IPS-NIHi7 (cell line): Measurements from ENCODE around the gene CD300A.

Experiments
- DNase-seq: peaks from one replicate; pipeline ENCODE4 v3.0.0; 2012; ENCODE audit warnings: mixed read lengths; ENCODE audit errors: extremely low spot score

The CD300A gene

GRCh38 chr17:74454197-74455024, 12.0 kb upstream of the CD300A start:
- DNase-seq = no peak

DNA sequence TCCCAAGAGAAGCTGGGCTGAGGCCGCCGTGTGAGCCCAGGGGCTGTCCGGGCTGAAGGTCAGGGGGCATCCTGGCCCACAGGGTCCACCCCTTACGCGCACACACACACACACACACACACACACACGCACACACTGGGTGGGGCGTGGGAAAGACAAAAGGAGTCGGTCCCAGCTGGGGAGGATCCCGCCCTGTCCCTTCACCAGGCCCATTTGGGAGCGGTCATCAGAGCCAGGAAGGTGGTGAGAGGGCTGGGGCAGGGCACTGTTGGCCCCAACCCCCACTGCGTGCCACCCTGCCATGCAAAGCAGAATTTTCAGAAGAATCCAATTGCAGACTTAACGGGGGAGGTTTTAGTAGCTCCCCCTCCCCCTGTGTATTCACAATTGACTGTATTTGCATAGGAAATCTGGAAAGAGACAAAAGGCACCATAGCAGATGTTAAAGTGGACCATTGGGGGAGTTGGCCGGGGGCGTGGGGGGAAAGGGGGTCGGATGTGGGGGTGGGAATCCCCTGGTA, 11.3 kb upstream of the CD300A start:
- DNase-seq = no peak

DNA sequence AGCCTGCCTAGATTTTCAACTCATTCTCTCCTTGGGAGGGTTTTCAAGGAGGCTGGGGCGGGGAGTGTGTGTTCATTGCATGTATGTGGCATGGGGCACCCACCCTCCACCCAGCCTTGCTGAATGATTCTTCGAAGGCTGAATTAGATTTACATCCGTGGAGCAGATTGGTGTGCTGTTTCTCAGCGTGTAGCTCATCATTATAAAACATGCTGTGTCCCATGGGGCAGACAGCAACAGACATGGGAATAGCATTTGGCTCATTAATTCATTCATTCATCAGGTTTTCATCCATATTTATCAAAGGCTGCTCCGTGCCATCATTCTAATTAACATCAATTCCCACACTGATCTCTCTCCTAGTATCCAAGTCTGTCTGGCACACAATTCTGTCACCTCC, 10.6 kb upstream of the CD300A start:
- DNase-seq = no peak

DNA sequence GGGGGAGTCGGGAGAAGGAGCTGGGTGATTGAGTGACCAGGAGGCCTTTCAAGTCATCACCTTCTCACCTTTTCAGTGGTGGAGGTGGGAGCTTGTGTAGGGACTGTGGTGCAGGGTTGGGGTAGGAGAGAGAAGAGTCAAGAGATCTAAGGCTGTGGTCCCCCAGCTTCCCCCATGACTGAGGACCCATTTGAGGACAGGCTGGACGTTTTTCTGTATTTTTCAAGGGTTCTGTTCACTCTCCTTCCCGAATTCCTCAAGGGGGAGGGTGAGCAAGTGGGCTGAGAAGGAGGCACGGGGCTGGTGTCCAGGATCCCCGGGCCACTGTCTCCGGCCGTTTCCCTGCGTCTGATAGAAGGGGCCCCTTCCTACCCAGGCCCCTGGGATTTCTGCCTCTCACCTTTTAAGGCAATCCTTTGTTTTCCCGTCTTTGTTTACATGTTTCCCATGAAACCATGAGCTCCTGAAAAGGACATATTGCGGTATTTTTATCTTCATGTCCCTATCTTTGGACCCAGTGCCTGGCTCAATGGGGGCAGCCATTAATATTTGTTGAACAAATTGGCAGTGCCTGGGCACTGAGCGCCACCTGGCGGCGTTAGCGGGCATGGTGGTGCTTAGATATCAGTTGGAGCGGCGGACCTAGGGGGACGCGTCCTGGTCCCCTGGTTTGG, 9.2 kb upstream of the CD300A start:
- peak; percentile 76 for DNase-seq

GRCh38 chr17:74457820-74458166, 8.6 kb upstream of the CD300A start:
- DNase-seq = no peak

DNA sequence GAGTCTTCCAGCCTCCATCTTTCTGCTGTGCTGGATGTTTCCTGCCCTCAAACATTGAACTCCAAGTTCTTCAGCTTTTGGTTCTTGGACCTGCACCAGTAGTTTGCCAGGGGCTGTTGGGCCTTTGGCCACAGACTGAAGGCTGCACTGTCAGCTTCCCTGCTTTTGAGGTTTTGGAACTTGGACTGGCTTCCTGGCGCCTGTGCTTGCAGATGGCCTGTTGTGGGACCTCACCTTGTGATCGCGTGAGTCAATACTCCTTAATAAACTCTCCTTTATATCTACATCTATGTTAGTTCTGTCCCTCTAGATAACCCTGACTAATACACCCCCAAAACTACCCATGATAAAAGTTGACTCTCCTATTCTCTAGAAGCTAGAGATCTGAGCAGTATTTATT, 7.6 kb upstream of the CD300A start:
- DNase-seq = no peak

DNA sequence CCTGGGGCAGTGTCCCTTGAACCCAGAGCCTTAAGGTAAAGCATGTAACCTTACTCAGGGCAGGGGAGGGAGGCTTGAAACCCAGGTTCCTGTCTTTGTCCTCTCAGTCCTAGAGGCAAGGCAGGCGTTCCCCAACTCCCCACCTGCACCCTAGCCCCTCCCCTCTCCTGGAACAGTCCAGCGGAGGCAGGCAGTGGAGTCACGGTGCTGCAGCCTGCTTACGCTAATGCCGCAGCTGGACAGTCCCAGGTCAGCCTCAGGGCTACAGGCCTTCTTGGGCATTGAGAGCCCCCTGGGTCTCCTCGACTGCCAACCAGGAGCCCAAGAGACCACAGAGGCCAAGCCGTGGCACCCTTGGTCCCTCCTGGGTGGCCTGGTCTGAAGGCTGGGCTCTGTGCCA, 6.8 kb upstream of the CD300A start:
- no peak for DNase-seq

- no peak for DNase-seq
Measured at GRCh38 chr17:74460241-74460640, 6.2 kb upstream of the CD300A start.

DNA sequence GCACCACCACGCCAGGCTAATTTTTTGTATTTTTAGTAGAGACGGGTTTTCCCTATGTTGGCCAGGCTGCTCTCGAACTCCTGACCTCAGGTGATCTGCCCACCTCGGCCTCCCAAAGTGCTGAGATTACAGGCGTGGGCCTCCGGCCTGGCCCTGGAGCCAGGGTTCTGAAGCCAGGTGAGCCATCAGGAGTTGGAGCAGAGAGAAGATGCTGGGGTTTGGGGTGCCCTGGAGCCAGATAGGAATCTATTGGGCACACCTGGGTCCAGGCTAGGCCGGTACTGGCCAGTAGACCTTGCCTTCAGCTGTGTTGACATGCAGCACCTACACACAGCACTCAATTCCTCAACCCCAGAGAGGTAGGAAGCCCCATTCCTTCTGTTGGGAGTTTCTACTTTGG, 5.4 kb upstream of the CD300A start:
- no peak for DNase-seq

GRCh38 chr17:74461611-74462010, 4.8 kb upstream of the CD300A start:
- no peak for DNase-seq

DNA sequence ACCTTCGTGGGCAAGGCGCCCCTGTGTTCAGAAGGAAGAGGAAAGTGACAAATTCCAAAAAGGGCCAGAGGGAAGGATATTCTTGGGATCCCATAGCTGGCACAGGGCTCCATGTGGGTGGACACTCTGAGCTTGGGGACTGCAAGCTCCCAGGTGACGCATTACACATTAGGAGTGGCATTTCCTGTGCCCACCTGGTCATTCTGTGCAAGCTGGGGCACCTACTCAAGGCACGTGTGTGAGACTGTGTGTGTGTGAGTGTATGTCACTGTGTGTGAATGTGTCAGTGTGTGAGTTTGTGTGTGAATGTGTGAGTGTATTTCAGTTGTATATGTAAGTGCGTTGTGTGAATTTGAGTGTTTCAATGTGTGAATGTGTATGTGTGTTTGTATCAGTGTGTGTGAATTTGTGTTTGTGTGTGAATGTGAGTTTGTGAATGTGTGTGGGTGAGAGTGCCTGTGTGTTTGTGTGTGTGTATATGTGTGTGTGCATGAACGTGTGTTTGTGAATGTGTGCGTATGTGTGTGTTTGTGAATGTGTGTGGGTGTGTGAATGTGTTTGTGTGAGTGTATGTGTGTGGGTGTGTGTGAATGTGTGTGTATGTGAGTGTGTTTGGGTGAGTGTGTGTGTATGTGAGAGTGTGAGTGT, 1.6 kb upstream of the CD300A start:
- DNase-seq = no peak

- no peak for DNase-seq
Measured at GRCh38 chr17:74465378-74466110, 890 bp upstream of the CD300A start.

DNA sequence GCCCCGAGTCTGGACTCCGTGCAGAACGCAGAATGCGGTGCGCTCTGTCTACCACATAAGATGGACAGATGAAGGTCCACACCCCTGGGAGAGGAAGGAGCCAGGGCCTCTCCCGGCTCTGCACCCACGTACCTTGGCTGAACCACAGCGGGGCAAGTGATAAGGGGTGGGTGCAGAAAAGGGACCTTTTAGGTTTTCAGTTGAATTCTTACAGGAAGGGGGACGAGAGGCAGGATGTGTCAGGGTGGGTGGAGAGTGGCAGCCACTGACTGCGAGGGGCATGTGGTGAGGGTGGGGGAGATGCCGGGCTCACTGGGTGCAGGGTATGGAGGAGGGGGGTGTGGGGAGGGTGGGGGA, 372 bp downstream of the CD300A start:
- no peak for DNase-seq

DNA sequence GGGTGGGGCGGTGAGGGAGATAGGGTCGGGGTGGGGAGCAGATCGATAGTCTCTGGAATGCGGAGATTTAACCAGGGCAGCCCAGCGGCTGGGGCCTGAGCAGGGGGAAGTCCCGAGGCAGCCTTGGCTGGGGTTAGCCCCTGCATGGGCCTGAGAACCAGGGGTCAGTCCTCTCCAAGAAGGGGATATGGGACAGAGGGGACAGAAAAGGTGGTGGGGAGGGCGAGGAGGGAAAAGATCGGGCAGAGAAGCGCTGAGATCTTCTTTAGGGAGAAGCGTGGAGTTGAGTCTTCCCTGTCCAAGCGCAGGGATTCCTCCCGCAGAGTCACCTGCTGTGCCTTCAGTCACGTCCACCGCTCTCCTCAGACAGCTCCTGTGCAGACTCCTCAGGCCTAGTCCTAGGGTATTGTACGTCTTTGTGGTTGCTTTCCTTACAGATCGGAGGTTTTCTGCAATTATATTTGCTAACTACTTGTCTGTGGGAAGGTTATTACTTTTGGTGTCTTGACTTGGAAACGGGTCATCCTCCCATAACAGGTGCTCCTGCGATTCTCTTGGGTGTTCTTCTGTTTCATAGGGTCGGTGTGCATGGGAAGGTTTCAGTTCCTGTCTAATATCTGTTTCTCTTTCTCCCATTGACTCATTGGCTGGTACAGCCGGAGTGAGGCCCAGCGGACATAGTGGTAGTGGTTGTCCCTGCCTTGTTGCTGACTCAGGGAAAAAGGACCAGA, 952 bp downstream of the CD300A start:
- peak; percentile 44 for DNase-seq

DNA sequence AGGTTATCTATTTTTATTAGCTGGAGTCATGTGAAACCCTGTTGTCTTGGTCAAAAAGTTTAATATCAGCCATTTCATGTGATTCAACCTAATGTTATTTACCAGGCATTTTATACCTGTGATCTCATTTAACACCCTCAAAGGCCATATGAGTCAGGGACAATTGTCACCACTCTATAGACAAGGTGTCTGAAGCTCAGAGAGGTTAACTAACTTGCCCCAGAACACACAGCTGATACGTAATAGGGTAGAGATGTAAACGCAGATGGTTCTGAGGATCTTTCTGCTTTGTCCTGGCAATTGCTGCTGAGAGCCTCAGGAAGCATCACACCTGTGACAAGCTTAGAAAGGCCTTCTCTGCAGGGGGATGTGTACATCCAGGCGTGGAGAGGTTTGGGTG, 4.9 kb downstream of the CD300A start:
- DNase-seq = no peak

- no peak for DNase-seq
Measured at GRCh38 chr17:74472890-74473289, 6.5 kb downstream of the CD300A start.

- no peak for DNase-seq
Measured at GRCh38 chr17:74473294-74473693, 6.9 kb downstream of the CD300A start.

DNA sequence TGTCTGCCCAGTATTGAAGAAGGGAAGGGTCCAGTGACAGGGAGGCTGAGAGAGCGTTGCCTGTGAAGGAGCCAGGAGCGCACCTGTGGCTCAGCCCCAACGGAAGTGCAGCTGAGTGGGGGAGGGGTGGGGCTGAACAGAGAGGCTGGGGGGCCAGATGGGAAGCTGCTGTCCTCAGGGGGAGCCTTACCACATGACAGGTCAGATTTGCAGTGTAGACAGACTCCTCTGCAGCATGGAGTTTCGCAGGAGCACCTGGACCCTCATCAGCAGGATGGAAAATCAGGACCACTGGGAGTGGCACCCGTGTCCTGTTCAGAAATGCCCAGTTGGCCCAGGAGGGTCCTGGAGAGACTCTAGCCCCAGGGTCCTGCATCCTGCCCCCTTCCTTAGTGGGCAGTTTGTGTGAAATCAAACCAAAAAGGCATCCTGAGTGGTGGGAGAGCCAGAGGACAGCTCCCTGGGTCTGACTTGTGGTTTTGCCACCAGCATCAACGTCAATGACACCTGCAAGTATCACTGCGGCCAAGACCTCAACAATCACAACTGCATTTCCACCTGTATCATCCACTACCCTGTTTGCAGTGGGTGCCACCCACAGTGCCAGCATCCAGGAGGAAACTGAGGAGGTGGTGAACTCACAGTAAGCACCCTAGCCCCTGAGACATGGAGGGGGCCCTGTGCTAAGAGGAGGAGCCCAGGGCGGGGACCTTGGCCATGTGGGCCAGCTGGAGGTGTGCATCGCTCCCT, 7.8 kb downstream of the CD300A start:
- no peak for DNase-seq

- no peak for DNase-seq
Measured at GRCh38 chr17:74475189-74475588, 8.8 kb downstream of the CD300A start.

GRCh38 chr17:74477411-74477810, 11.0 kb downstream of the CD300A start:
- DNase-seq = no peak
